KMS-11 (cell line): ENCODE measurements around the gene SLC8A1.

Source experiments
- H2AFZ ChIP-seq: fragments of 200-600 bp; sonication (generic); 2 replicates; pipeline ENCODE4 v1.6.1; 2016; ENCODE audit warnings: antibody characterized with exemption, mixed run types, low read depth
- H3K27ac ChIP-seq: fragments of 200-600 bp; sonication (generic); 2 replicates; pipeline ENCODE4 v1.6.1; 2016; ENCODE audit warnings: mild to moderate bottlenecking, mixed run types
- H3K27me3 ChIP-seq: fragments of 200-600 bp; sonication (generic); 2 replicates; pipeline ENCODE4 v1.6.1; 2017; ENCODE audit warnings: mild to moderate bottlenecking, low read depth, mixed run types, moderate library complexity; ENCODE audit not compliant: insufficient read depth
- H3K36me3 ChIP-seq: fragments of 200-600 bp; sonication (generic); 2 replicates; pipeline ENCODE4 v1.6.1; 2017; ENCODE audit warnings: mild to moderate bottlenecking, mixed run types; ENCODE audit not compliant: insufficient read depth
- H3K4me1 ChIP-seq: fragments of 200-600 bp; sonication (generic); 2 replicates; pipeline ENCODE4 v1.6.1; 2016; ENCODE audit warnings: mild to moderate bottlenecking, low read depth, mixed run types; ENCODE audit not compliant: poor library complexity, severe bottlenecking
- H3K4me2 ChIP-seq: fragments of 200-600 bp; sonication (generic); 2 replicates; pipeline ENCODE4 v1.7.0; 2016; ENCODE audit warnings: mild to moderate bottlenecking, mixed run types
- H3K4me3 ChIP-seq: fragments of 200-600 bp; sonication (generic); IDR thresholded peaks from 2 replicates; pipeline ENCODE4 v1.6.1; 2017; ENCODE audit warnings: low read depth, low read length, mixed read lengths; ENCODE audit not compliant: insufficient read depth
- H3K79me2 ChIP-seq: fragments of 200-600 bp; sonication (generic); 2 replicates; pipeline ENCODE4 v1.6.1; 2016; ENCODE audit warnings: low read depth, mixed run types; ENCODE audit not compliant: insufficient read depth
- H3K9ac ChIP-seq: fragments of 200-600 bp; sonication (generic); 2 replicates; pipeline ENCODE4 v1.6.1; 2016; ENCODE audit warnings: mild to moderate bottlenecking, mixed run types
- H4K20me1 ChIP-seq: fragments of 200-600 bp; sonication (generic); 2 replicates; pipeline ENCODE4 v1.6.1; 2016; ENCODE audit warnings: mild to moderate bottlenecking, mixed run types; ENCODE audit not compliant: insufficient read depth
- TF ChIP-seq, protein P1 (sequence below): fragments of 200-600 bp; sonication (generic); conservative IDR thresholded peaks from 2 replicates; pipeline ENCODE4 v1.6.1; 2017; ENCODE audit warnings: low read depth, mild to moderate bottlenecking, antibody characterized with exemption, low read length, moderate library complexity, mixed read lengths

Gene SLC8A1

DNA sequence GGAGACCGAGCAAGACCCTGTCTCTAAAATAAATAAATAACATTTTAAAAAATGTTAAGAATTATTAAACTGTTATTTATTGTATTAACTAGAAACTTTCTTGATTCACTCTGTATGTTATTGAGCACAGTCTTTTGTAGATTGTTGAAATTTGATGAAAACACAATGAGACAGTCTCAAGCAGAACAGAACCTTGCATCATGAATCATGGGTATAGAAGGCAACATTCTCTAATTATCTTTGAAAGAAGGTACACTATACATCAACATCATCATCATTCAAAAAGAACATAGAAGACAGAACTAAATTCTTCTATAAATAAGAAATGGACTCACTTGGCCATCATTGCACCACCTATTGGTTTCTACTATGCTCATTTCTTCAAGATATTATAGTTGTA, 67.7 kb downstream of the SLC8A1 start:
- Histone ChIP-seq H3K36me3 (no peaks in the 10 kb centered on the region), H4K20me1 (no peaks in the 10 kb centered on the region), H3K27me3 (no peaks in the 10 kb centered on the region), H2AFZ (no peak overlapping the region), H3K27ac (no peak overlapping the region), H3K4me2 (no peak overlapping the region), H3K9ac (no peak overlapping the region), H3K4me1 (no peaks in the 10 kb centered on the region), H3K4me3 (no peak overlapping the region), H3K79me2 (no peaks in the 10 kb centered on the region)
- TF ChIP-seq, protein P1, sequence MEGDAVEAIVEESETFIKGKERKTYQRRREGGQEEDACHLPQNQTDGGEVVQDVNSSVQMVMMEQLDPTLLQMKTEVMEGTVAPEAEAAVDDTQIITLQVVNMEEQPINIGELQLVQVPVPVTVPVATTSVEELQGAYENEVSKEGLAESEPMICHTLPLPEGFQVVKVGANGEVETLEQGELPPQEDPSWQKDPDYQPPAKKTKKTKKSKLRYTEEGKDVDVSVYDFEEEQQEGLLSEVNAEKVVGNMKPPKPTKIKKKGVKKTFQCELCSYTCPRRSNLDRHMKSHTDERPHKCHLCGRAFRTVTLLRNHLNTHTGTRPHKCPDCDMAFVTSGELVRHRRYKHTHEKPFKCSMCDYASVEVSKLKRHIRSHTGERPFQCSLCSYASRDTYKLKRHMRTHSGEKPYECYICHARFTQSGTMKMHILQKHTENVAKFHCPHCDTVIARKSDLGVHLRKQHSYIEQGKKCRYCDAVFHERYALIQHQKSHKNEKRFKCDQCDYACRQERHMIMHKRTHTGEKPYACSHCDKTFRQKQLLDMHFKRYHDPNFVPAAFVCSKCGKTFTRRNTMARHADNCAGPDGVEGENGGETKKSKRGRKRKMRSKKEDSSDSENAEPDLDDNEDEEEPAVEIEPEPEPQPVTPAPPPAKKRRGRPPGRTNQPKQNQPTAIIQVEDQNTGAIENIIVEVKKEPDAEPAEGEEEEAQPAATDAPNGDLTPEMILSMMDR, result no peak

DNA sequence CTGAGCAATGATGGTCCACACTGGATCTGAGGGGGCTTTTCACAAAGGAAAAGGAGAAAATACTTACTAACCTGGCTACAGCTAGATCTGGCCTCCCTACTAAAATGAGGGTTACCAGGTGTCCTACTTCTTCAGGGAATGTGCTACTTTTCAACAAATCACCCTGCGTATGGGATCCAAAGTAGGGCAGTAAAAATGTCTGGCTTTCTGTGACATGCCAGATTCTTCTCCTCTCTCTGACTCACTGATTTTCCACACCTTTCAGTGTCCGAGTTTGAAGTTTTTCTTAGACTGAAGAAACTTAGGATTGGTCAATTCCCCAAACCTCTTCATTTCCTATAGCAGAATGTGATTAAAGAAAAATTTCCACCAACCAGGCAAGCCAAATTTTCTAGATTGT, 71.2 kb downstream of the SLC8A1 start:
- H4K20me1 ChIP-seq, result no peaks in the 10 kb centered on the region

DNA sequence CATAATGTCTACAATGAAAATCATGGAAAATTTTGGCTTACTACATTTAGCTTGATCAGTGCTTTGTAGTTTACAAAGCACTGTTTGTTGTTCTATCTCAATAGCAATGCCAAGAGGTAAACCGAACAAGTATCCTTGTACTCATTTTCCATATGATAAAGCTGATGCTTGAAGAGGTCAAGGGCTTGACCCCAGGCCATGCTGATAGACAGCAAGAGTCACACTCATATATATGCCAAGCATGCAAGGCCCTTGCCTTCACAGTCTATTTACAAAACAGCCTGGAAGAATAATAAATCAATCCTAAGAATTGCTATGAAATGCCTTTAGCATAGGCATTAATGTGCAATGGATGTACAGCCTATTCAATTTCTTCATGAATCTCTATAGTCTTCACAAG, 71.8 kb downstream of the SLC8A1 start:
- Histone ChIP-seq H3K4me3 (no peak overlapping the region), H3K9ac (no peak overlapping the region), H3K4me2 (no peak overlapping the region), H3K4me1 (no peaks in the 10 kb centered on the region), H2AFZ (no peak overlapping the region), H4K20me1 (no peaks in the 10 kb centered on the region), H3K27me3 (no peaks in the 10 kb centered on the region), H3K36me3 (no peaks in the 10 kb centered on the region), H3K27ac (no peak overlapping the region), H3K79me2 (no peaks in the 10 kb centered on the region)
- TF ChIP-seq, protein P1, result no peak

More for the DNA sequence above, 71.2 kb downstream of the SLC8A1 start:
- TF ChIP-seq, protein P1, result no peak
- Histone ChIP-seq H2AFZ (no peak overlapping the region), H3K4me1 (no peaks in the 10 kb centered on the region), H3K27ac (no peak overlapping the region), H3K4me2 (no peak overlapping the region), H3K36me3 (no peaks in the 10 kb centered on the region), H3K9ac (no peak overlapping the region), H3K79me2 (no peaks in the 10 kb centered on the region), H3K27me3 (no peaks in the 10 kb centered on the region), H3K4me3 (no peak overlapping the region)

DNA sequence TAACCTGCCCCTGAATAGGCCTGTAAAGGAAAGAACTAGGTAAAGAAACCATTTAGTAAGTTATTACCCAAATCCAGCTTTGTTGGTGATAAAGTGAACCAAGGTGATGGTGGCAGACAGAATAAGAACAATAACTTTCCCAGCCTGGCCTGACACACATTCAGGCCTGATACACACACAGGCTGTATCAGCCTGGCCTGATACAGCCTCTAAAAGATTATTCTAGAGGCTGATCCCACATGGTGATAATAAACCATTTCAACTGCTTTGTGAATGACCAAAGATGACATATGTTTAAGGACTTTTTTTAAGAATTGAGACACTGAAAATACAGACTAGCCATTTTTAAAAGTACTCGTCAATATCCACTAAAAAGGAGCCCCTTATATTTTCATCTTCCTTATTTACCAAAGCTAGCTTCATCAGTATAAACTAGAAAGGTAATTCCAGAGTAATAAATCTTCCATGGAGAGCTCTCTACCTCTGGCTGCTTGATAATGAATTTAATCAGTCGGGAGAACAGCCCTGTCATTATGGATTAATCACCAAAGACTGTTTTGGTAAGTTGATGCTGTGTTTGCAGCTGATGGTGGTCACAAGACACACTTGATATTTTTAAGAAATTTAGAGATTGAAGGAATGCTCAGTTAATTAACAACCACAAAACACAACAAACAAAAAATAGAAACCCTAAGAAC, 77.2 kb downstream of the SLC8A1 start:
- no peak overlapping the region for H3K4me3 ChIP-seq
- no peak overlapping the region for H2AFZ ChIP-seq
- H3K4me1 ChIP-seq, result no peaks in the 10 kb centered on the region
- H4K20me1 ChIP-seq, result no peaks in the 10 kb centered on the region
- H3K4me2 ChIP-seq, result no peak overlapping the region
- TF ChIP-seq, protein P1, result no peak
- no peaks in the 10 kb centered on the region for H3K79me2 ChIP-seq
- H3K27me3 ChIP-seq, result no peaks in the 10 kb centered on the region
- H3K9ac ChIP-seq, result no peak overlapping the region
- no peaks in the 10 kb centered on the region for H3K36me3 ChIP-seq
- H3K27ac ChIP-seq, result no peak overlapping the region
